K562 (cell line): ENCODE results near the gene PYGO2. TPM values are rescaled to one million over a fixed set of nuclear protein-coding genes. Genes with fewer than 3 reads are reported as not detected.

Experiments used
- CBFA2T2 ChIP-seq: fragments of 450-650 bp; conservative IDR thresholded peaks from 2 replicates; pipeline ENCODE4 v1.6.1; 2017; ENCODE audit warnings: mild to moderate bottlenecking
- CUX1 ChIP-seq: fragments of 200-800 bp; sonication (Bioruptor generic); IDR thresholded peaks from 2 replicates; pipeline ENCODE4 v1.6.1; 2016; ENCODE audit warnings: missing genetic modification characterization, missing compliant biosample characterization
- DIDO1 ChIP-seq: fragments of 450-650 bp; IDR thresholded peaks from 2 replicates; pipeline ENCODE4 v1.6.1; 2016; ENCODE audit warnings: low read depth, missing biosample characterization, missing genetic modification characterization
- FOSL1 ChIP-seq: fragments of 200-800 bp; sonication (Bioruptor generic); conservative IDR thresholded peaks from 2 replicates; pipeline ENCODE4 v1.6.1; 2016; ENCODE audit warnings: missing genetic modification characterization, missing compliant biosample characterization
- KDM1A ChIP-seq, 2 experiments: fragments of 450-650 bp; IDR thresholded peaks; 2 replicates each; pipeline ENCODE4 v1.6.1; 2016; ENCODE audit warnings: mild to moderate bottlenecking in 2 of 2
- MEF2D ChIP-seq: conservative IDR thresholded peaks from 2 replicates; pipeline ENCODE4 v1.6.1; 2016; ENCODE audit warnings: low read depth, missing genetic modification characterization, missing compliant biosample characterization
- NCOA4 ChIP-seq: fragments of 450-650 bp; IDR thresholded peaks from 2 replicates; pipeline ENCODE4 v1.6.1; 2018; ENCODE audit warnings: mild to moderate bottlenecking; ENCODE audit not compliant: partially characterized antibody
- SMARCE1 ChIP-seq: fragments of 450-650 bp; IDR thresholded peaks from 2 replicates; pipeline ENCODE4 v1.7.1; 2016; ENCODE audit warnings: mild to moderate bottlenecking
- ZNF140 ChIP-seq: fragments of 250-450 bp; sonication (Bioruptor Pico); IDR thresholded peaks from 2 replicates; pipeline ENCODE4 v1.8.0; 2021; ENCODE audit warnings: moderate library complexity, mild to moderate bottlenecking, inconsistent platforms
- polyA plus RNA-seq, 8 experiments: library from polyadenylated mRNA; depleted of rRNA in 4 of 8; stranded (reverse) in 5 of 8; unstranded in 3 of 8; fragments of >200 nt; fragmentation: Nextera tagmentation in 2 of 8; fragmentation: Illumina TruSeq in 1 of 8; extraction: Ambion mirVana in 2 of 8; extraction: Trizol in 1 of 8; gene quantifications; 2 replicates each; pipeline versions ENCODE4 v1.2.1 to v1.2.3, GENCODE V29; 2011 to 2014; ENCODE audit warnings: inconsistent platforms in 1 of 8, missing spikeins in 1 of 8
- total RNA-seq, 7 experiments: library from RNA; depleted of rRNA in 6 of 7; stranded (reverse); fragments of >200 nt in 6 of 7; fragmentation: Illumina TruSeq in 2 of 7; extraction: Trizol in 2 of 7; gene quantifications; 2 replicates each; pipeline versions ENCODE4 v1.2.1 to v1.2.3, GENCODE V29; 2011 to 2021; ENCODE audit warnings: low replicate concordance in 1 of 7
- TF ChIP-seq, protein P1 (sequence below): fragments of 250-450 bp; sonication (Bioruptor Pico); IDR thresholded peaks from 2 replicates; pipeline ENCODE4 v1.5.0; 2020; ENCODE audit warnings: mild to moderate bottlenecking, borderline replicate concordance
- TF ChIP-seq, protein P2 (sequence below): sonication (generic); formaldehyde crosslinking; IDR thresholded peaks from 2 replicates; pipeline ENCODE4 v1.8.0; 2023; ENCODE audit warnings: mild to moderate bottlenecking, missing genetic modification reagents
- TF ChIP-seq, protein P3 (sequence below): fragments of 450-650 bp; formaldehyde crosslinking; IDR thresholded peaks from 2 replicates; pipeline ENCODE4 v1.4.0; 2022; ENCODE audit warnings: missing genetic modification characterization

PYGO2 gene
- total and polyA plus RNA-seq, 9 of the 15 experiments (the other 6 are each of a cell fraction or from before 2014, with no cell fraction given), result 8.3 to 36.2 (median 18.2) TPM

DNA sequence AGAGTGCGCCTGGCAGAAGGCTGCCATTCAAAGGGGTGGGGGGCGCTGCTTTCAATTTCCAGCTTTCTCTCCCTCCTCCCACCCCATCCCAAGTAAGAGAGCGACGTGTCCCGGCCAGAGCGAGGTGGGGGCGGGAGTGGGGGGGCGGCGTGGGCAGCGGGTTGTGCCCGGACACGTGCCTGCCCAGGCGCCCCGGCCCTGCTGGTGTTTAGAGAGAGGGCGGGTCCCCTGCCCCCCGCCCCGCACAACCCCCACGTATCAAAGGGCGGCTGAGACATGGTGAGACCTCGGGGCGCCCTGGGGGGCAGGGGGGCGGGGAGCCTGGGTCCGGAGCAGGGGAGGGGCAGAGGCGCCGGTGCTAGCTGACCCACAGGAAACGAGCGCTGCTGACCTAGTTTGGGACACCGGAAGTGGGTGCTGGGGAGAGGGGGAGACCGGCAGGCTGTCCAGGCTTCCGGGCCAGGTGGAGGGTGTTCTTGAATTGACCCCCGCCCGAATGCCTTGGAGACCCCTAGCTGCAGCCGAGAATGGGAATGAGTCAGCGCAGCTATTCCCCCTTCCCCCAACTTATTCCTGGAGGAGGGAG, 42.3 kb upstream of the PYGO2 start (continued):
- TF ChIP-seq, protein P1, sequence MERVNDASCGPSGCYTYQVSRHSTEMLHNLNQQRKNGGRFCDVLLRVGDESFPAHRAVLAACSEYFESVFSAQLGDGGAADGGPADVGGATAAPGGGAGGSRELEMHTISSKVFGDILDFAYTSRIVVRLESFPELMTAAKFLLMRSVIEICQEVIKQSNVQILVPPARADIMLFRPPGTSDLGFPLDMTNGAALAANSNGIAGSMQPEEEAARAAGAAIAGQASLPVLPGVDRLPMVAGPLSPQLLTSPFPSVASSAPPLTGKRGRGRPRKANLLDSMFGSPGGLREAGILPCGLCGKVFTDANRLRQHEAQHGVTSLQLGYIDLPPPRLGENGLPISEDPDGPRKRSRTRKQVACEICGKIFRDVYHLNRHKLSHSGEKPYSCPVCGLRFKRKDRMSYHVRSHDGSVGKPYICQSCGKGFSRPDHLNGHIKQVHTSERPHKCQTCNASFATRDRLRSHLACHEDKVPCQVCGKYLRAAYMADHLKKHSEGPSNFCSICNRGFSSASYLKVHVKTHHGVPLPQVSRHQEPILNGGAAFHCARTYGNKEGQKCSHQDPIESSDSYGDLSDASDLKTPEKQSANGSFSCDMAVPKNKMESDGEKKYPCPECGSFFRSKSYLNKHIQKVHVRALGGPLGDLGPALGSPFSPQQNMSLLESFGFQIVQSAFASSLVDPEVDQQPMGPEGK, result no peak
- no peak; a peak in 1 of 4 replicates for TF ChIP-seq KDM1A (IDR thresholded peaks at IDR 0.05)
- TF ChIP-seq, protein P2, sequence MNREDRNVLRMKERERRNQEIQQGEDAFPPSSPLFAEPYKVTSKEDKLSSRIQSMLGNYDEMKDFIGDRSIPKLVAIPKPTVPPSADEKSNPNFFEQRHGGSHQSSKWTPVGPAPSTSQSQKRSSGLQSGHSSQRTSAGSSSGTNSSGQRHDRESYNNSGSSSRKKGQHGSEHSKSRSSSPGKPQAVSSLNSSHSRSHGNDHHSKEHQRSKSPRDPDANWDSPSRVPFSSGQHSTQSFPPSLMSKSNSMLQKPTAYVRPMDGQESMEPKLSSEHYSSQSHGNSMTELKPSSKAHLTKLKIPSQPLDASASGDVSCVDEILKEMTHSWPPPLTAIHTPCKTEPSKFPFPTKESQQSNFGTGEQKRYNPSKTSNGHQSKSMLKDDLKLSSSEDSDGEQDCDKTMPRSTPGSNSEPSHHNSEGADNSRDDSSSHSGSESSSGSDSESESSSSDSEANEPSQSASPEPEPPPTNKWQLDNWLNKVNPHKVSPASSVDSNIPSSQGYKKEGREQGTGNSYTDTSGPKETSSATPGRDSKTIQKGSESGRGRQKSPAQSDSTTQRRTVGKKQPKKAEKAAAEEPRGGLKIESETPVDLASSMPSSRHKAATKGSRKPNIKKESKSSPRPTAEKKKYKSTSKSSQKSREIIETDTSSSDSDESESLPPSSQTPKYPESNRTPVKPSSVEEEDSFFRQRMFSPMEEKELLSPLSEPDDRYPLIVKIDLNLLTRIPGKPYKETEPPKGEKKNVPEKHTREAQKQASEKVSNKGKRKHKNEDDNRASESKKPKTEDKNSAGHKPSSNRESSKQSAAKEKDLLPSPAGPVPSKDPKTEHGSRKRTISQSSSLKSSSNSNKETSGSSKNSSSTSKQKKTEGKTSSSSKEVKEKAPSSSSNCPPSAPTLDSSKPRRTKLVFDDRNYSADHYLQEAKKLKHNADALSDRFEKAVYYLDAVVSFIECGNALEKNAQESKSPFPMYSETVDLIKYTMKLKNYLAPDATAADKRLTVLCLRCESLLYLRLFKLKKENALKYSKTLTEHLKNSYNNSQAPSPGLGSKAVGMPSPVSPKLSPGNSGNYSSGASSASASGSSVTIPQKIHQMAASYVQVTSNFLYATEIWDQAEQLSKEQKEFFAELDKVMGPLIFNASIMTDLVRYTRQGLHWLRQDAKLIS (CRISPR knock-in tag), result no peak
- TF ChIP-seq, protein P3, sequence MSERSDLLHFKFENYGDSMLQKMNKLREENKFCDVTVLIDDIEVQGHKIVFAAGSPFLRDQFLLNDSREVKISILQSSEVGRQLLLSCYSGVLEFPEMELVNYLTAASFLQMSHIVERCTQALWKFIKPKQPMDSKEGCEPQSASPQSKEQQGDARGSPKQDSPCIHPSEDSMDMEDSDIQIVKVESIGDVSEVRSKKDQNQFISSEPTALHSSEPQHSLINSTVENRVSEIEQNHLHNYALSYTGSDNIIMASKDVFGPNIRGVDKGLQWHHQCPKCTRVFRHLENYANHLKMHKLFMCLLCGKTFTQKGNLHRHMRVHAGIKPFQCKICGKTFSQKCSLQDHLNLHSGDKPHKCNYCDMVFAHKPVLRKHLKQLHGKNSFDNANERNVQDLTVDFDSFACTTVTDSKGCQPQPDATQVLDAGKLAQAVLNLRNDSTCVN (CRISPR knock-in tag), result no peak
- TF ChIP-seq CBFA2T2, result no peak
- TF ChIP-seq SMARCE1, result no peak
- TF ChIP-seq MEF2D (tag), result no peak
- no peak for TF ChIP-seq CUX1 (CRISPR knock-in tag)
- TF ChIP-seq NCOA4, result no peak
- no peak for TF ChIP-seq DIDO1 (tag)
- 0 out of 2 replicates have a peak, but pooled peaks have one; percentile 19 for TF ChIP-seq FOSL1
- TF ChIP-seq ZNF140, result no peak
- TF ChIP-seq, all 486 proteins: peak for 43
